DOHH2 (cell line): ENCODE data around the gene GSTM4.

Experiments
- H3F3A ChIP-seq: fragments of 200-600 bp; sonication (generic), shearing (Covaris generic); 2 replicates; pipeline ENCODE4 v1.6.0; 2016; ENCODE audit warnings: antibody characterized with exemption, mild to moderate bottlenecking; ENCODE audit not compliant: control insufficient read depth, insufficient read depth
- H3K27ac ChIP-seq: fragments of 200-600 bp; sonication (generic); 2 replicates; pipeline ENCODE4 v1.5.1; 2014; ENCODE audit warnings: low read depth, mild to moderate bottlenecking, low read length, moderate library complexity
- H3K27me3 ChIP-seq: fragments of 200-600 bp; sonication (generic); 2 replicates; pipeline ENCODE4 v1.6.1; 2014; ENCODE audit warnings: mild to moderate bottlenecking, low read length, mixed read lengths; ENCODE audit not compliant: control insufficient read depth
- H3K36me3 ChIP-seq: fragments of 200-600 bp; sonication (generic); 2 replicates; pipeline ENCODE4 v1.6.1; 2014; ENCODE audit warnings: mild to moderate bottlenecking, low read length, moderate library complexity, mixed read lengths; ENCODE audit not compliant: control insufficient read depth
- H3K4me1 ChIP-seq: fragments of 200-600 bp; sonication (generic); 2 replicates; pipeline ENCODE4 v1.6.1; 2014; ENCODE audit warnings: mild to moderate bottlenecking, low read length, mixed read lengths; ENCODE audit not compliant: control insufficient read depth
- H3K4me2 ChIP-seq: fragments of 200-600 bp; sonication (generic); 2 replicates; pipeline ENCODE4 v1.6.0; 2014; ENCODE audit warnings: mild to moderate bottlenecking, low read length, moderate library complexity
- H3K4me3 ChIP-seq: fragments of 200-600 bp; sonication (generic); 2 replicates; pipeline ENCODE4 v1.5.1; 2014; ENCODE audit warnings: mild to moderate bottlenecking, low read length, mixed read lengths
- H3K79me2 ChIP-seq: fragments of 200-600 bp; sonication (generic); 2 replicates; pipeline ENCODE4 v1.6.1; 2014; ENCODE audit warnings: mild to moderate bottlenecking, low read length, mixed read lengths; ENCODE audit not compliant: control insufficient read depth
- H3K9me2 ChIP-seq: fragments of 200-600 bp; sonication (generic); replicated peaks from 2 replicates; pipeline ENCODE4 v1.6.1; 2014; ENCODE audit warnings: mild to moderate bottlenecking, low read length, mixed read lengths; ENCODE audit not compliant: control insufficient read depth
- H3K9me3 ChIP-seq: fragments of 200-600 bp; sonication (generic); 2 replicates; pipeline ENCODE4 v1.6.1; 2014; ENCODE audit warnings: antibody characterized with exemption, low read length, mixed read lengths; ENCODE audit not compliant: control insufficient read depth, insufficient read depth
- H4K20me1 ChIP-seq: fragments of 200-600 bp; sonication (generic); 2 replicates; pipeline ENCODE4 v1.6.0; 2014; ENCODE audit warnings: low read depth, mild to moderate bottlenecking, antibody characterized with exemption, low read length, moderate library complexity; ENCODE audit not compliant: control insufficient read depth, insufficient read depth
- CTCF ChIP-seq: fragments of 200-600 bp; sonication (generic); IDR thresholded peaks from one replicate; pipeline ENCODE4 v1.5.1; 2014; ENCODE audit warnings: antibody characterized with exemption, mild to moderate bottlenecking, low read depth, low read length; ENCODE audit not compliant: poor library complexity, severe bottlenecking
- EZH2phosphoT487 ChIP-seq: fragments of 200-600 bp; sonication (generic); IDR thresholded peaks from 2 replicates; pipeline ENCODE4 v1.6.1; 2017; ENCODE audit warnings: borderline replicate concordance, mild to moderate bottlenecking, antibody characterized with exemption, low read length, moderate library complexity, mixed read lengths

Gene GSTM4

GRCh38 chr1:109636201-109636952 lies 19.5 kb upstream of the GSTM4 start:
- Histone ChIP-seq H3K9me3 (no peaks in the 10 kb centered on the region), H3K27ac (no peak overlapping the region), H3K4me2 (no peak overlapping the region), H3K9me2 (no peaks in the 10 kb centered on the region), H3K4me3 (no peak overlapping the region), H3K27me3 (no peaks in the 10 kb centered on the region), H3K4me1 (0 out of 2 replicates have a peak, but pooled peaks cover 3% of the 10 kb centered on the region), H3F3A (peaks cover 3% of the 10 kb centered on the region; the same call in 1 of the 2 replicates), H4K20me1 (no peaks in the 10 kb centered on the region), H3K36me3 (peaks cover 4% of the 10 kb centered on the region), H3K79me2 (no peaks in the 10 kb centered on the region)
- TF ChIP-seq EZH2phosphoT487, result no peak
- TF ChIP-seq CTCF, result no peak

GRCh38 chr1:109637446-109637845 lies 18.5 kb upstream of the GSTM4 start:
- H3K4me3 ChIP-seq, result no peak overlapping the region
- no peak for TF ChIP-seq CTCF
- no peak for TF ChIP-seq EZH2phosphoT487
- H3F3A ChIP-seq, result peaks cover 3% of the 10 kb centered on the region; the same call in 1 of the 2 replicates
- no peaks in the 10 kb centered on the region for H3K79me2 ChIP-seq
- H3K9me3 ChIP-seq, result no peaks in the 10 kb centered on the region
- H3K27me3 ChIP-seq, result no peaks in the 10 kb centered on the region
- no peaks in the 10 kb centered on the region for H3K36me3 ChIP-seq
- no peaks in the 10 kb centered on the region for H3K9me2 ChIP-seq
- no peaks in the 10 kb centered on the region for H4K20me1 ChIP-seq
- H3K4me1 ChIP-seq, result 0 out of 2 replicates have a peak, but pooled peaks cover 3% of the 10 kb centered on the region
- H3K4me2 ChIP-seq, result no peak overlapping the region
- H3K27ac ChIP-seq, result no peak overlapping the region

DNA sequence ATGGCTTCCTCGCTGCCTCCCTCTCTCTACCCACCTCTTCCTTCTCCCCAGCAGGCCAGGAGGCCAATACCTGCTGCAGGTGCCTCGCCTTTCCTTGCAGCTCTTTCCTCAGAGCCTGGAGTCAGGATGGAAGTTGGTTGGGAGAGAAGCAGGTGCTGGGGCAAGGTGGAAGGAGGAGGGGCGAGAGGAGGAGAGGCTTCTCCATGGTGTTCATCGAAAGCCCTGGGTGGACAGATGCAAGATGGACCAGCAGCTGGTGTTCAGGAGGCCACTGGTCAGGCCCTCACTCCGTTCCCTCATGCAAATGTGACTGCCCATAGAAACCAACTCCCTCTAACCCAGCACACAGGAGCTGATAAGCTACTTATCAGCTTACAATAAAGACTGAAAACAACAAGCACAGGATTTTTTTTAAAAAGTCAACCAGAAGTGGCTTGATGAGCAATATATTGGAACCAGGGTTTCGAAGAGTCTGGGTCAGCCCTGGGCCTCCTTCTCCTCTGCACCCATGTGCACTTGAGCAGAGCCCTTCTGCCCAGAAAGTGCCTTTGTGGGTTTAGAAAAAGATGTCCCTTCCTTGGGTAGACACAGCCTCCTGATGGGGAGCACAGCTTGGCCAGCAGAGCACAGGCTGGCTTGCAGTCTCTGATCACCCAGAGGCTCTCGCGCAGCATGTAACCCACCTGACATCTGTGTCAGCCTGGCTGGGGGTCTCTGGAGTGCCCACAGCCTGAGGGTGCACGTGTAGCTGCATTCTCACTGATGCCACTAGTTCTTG lies 16.6 kb upstream of the GSTM4 start:
- no peaks in the 10 kb centered on the region for H3K9me2 ChIP-seq
- no peak for TF ChIP-seq CTCF
- TF ChIP-seq EZH2phosphoT487, result no peak
- H3K36me3 ChIP-seq, result no peaks in the 10 kb centered on the region
- H3K4me3 ChIP-seq, result no peak overlapping the region
- no peak overlapping the region for H3K4me2 ChIP-seq
- H3K27ac ChIP-seq, result no peak overlapping the region
- H3K9me3 ChIP-seq, result no peaks in the 10 kb centered on the region
- no peaks in the 10 kb centered on the region for H4K20me1 ChIP-seq
- H3K4me1 ChIP-seq, result peaks cover 10% of the 10 kb centered on the region
- no peaks in the 10 kb centered on the region for H3K27me3 ChIP-seq
- no peaks in the 10 kb centered on the region for H3F3A ChIP-seq
- H3K79me2 ChIP-seq, result no peaks in the 10 kb centered on the region
